ENCODE results near the gene BAZ1B.
A peak's percentile ranks its signal among the peaks of the same experiment; 100 is the strongest.
"Not testable (repeated sequence)": the region's sequence is repeated elsewhere in the genome, so short reads cannot be mapped to it uniquely, and the experiment has no call there.

BAZ1B gene

GRCh38 chr7:73526158-73526494, 4.0 kb upstream of the BAZ1B start:
- 86 to 88% methylated on average over 1 of the region's 1 CpG for WGBS, 2 experiments
- not testable (repeated sequence) for H3K4me1 ChIP-seq (ENCODE audit: control insufficient read depth, insufficient read depth, low read length); H3K36me3 ChIP-seq (ENCODE audit: control insufficient read depth, insufficient read depth, low read length); H3K4me3 ChIP-seq (ENCODE audit: insufficient read depth, low read depth, low read length); H3K9me3 ChIP-seq (ENCODE audit: control insufficient read depth, low read length); H3K27me3 ChIP-seq (ENCODE audit: control insufficient read depth, insufficient read depth, low read length, poor library complexity, severe bottlenecking); H3K27ac ChIP-seq (ENCODE audit: insufficient read depth, low read depth, low read length, poor library complexity, severe bottlenecking)

- H3K4me3 ChIP-seq (ENCODE audit: insufficient read depth, low read depth, low read length): peak overlapping the region; percentile 93
- no peaks in the 10 kb centered on the region for H3K9me3 ChIP-seq (ENCODE audit: control insufficient read depth, low read length)
- 0 to 1% methylated on average over 62 of the region's 62 CpGs for WGBS, 2 experiments
- no peaks in the 10 kb centered on the region for H3K27me3 ChIP-seq (ENCODE audit: control insufficient read depth, insufficient read depth, low read length, poor library complexity, severe bottlenecking)
- peaks cover 16% of the 10 kb centered on the region for H3K36me3 ChIP-seq (ENCODE audit: control insufficient read depth, insufficient read depth, low read length)
- peaks cover 5% of the 10 kb centered on the region for H3K4me1 ChIP-seq (ENCODE audit: control insufficient read depth, insufficient read depth, low read length)
- peak overlapping the region; percentile 95 for H3K27ac ChIP-seq (ENCODE audit: insufficient read depth, low read depth, low read length, poor library complexity, severe bottlenecking)
These were observed 423 bp downstream of the BAZ1B start for GRCh38 chr7:73521636-73522104.

- Histone ChIP-seq H3K4me1 (ENCODE audit: control insufficient read depth, insufficient read depth, low read length) (peaks cover 5% of the 10 kb centered on the region), H3K27ac (ENCODE audit: insufficient read depth, low read depth, low read length, poor library complexity, severe bottlenecking) (peak overlapping the region; percentile 95), H3K36me3 (ENCODE audit: control insufficient read depth, insufficient read depth, low read length) (peaks cover 23% of the 10 kb centered on the region), H3K4me3 (ENCODE audit: insufficient read depth, low read depth, low read length) (peak overlapping the region; percentile 93), H3K27me3 (ENCODE audit: control insufficient read depth, insufficient read depth, low read length, poor library complexity, severe bottlenecking) (no peaks in the 10 kb centered on the region), H3K9me3 (ENCODE audit: control insufficient read depth, low read length) (no peaks in the 10 kb centered on the region)
- 2% methylated on average over 34 to 36 of the region's 36 CpGs for WGBS, 2 experiments
These were observed 1.1 kb downstream of the BAZ1B start for GRCh38 chr7:73520673-73521635.

- H3K27ac ChIP-seq (ENCODE audit: insufficient read depth, low read depth, low read length, poor library complexity, severe bottlenecking): no peak overlapping the region
- peaks cover 5% of the 10 kb centered on the region for H3K4me1 ChIP-seq (ENCODE audit: control insufficient read depth, insufficient read depth, low read length)
- H3K4me3 ChIP-seq (ENCODE audit: insufficient read depth, low read depth, low read length): peak overlapping the region; percentile 93
- 74 to 78% methylated on average over 17 of the region's 18 CpGs for WGBS, 2 experiments
- peaks cover 25% of the 10 kb centered on the region for H3K36me3 ChIP-seq (ENCODE audit: control insufficient read depth, insufficient read depth, low read length)
- H3K27me3 ChIP-seq (ENCODE audit: control insufficient read depth, insufficient read depth, low read length, poor library complexity, severe bottlenecking): no peaks in the 10 kb centered on the region
- no peaks in the 10 kb centered on the region for H3K9me3 ChIP-seq (ENCODE audit: control insufficient read depth, low read length)
These were observed 2.0 kb downstream of the BAZ1B start for GRCh38 chr7:73519867-73520672.

GRCh38 chr7:73518470-73518869, 3.6 kb downstream of the BAZ1B start:
- no peaks in the 10 kb centered on the region for H3K9me3 ChIP-seq (ENCODE audit: control insufficient read depth, low read length)

GRCh38 chr7:73517241-73517995, 4.7 kb downstream of the BAZ1B start:
- Histone ChIP-seq H3K27me3 (ENCODE audit: control insufficient read depth, insufficient read depth, low read length, poor library complexity, severe bottlenecking) (no peaks in the 10 kb centered on the region), H3K27ac (ENCODE audit: insufficient read depth, low read depth, low read length, poor library complexity, severe bottlenecking) (no peak overlapping the region), H3K9me3 (ENCODE audit: control insufficient read depth, low read length) (no peaks in the 10 kb centered on the region), H3K4me1 (ENCODE audit: control insufficient read depth, insufficient read depth, low read length) (peaks cover 5% of the 10 kb centered on the region), H3K36me3 (ENCODE audit: control insufficient read depth, insufficient read depth, low read length) (peaks cover 30% of the 10 kb centered on the region), H3K4me3 (ENCODE audit: insufficient read depth, low read depth, low read length) (no peak overlapping the region)
- WGBS, 2 experiments: 95 to 97% methylated on average over 5 to 6 of the region's 6 CpGs

More at GRCh38 chr7:73518470-73518869, 3.6 kb downstream of the BAZ1B start:
- 90 to 91% methylated on average over 5 of the region's 5 CpGs for WGBS, 2 experiments
- Histone ChIP-seq H3K27me3 (ENCODE audit: control insufficient read depth, insufficient read depth, low read length, poor library complexity, severe bottlenecking) (no peaks in the 10 kb centered on the region), H3K36me3 (ENCODE audit: control insufficient read depth, insufficient read depth, low read length) (peaks cover 27% of the 10 kb centered on the region), H3K27ac (ENCODE audit: insufficient read depth, low read depth, low read length, poor library complexity, severe bottlenecking) (no peak overlapping the region), H3K4me1 (ENCODE audit: control insufficient read depth, insufficient read depth, low read length) (peaks cover 5% of the 10 kb centered on the region), H3K4me3 (ENCODE audit: insufficient read depth, low read depth, low read length) (no peak overlapping the region)

- H3K9me3 ChIP-seq (ENCODE audit: control insufficient read depth, low read length): no peaks in the 10 kb centered on the region
- H3K4me3 ChIP-seq (ENCODE audit: insufficient read depth, low read depth, low read length): no peak overlapping the region
- peaks cover 35% of the 10 kb centered on the region for H3K36me3 ChIP-seq (ENCODE audit: control insufficient read depth, insufficient read depth, low read length)
- WGBS, 2 experiments: 84 to 97% methylated on average over 3 of the region's 3 CpGs
- peaks cover 3% of the 10 kb centered on the region for H3K4me1 ChIP-seq (ENCODE audit: control insufficient read depth, insufficient read depth, low read length)
- H3K27ac ChIP-seq (ENCODE audit: insufficient read depth, low read depth, low read length, poor library complexity, severe bottlenecking): no peak overlapping the region
- H3K27me3 ChIP-seq (ENCODE audit: control insufficient read depth, insufficient read depth, low read length, poor library complexity, severe bottlenecking): no peaks in the 10 kb centered on the region
These were observed 6.9 kb downstream of the BAZ1B start for GRCh38 chr7:73515178-73515577.

- Histone ChIP-seq H3K27ac (ENCODE audit: insufficient read depth, low read depth, low read length, poor library complexity, severe bottlenecking) (no peak overlapping the region), H3K4me3 (ENCODE audit: insufficient read depth, low read depth, low read length) (no peak overlapping the region), H3K36me3 (ENCODE audit: control insufficient read depth, insufficient read depth, low read length) (peaks cover 48% of the 10 kb centered on the region), H3K27me3 (ENCODE audit: control insufficient read depth, insufficient read depth, low read length, poor library complexity, severe bottlenecking) (no peaks in the 10 kb centered on the region), H3K4me1 (ENCODE audit: control insufficient read depth, insufficient read depth, low read length) (no peaks in the 10 kb centered on the region), H3K9me3 (ENCODE audit: control insufficient read depth, low read length) (no peaks in the 10 kb centered on the region)
- WGBS, 2 experiments: 95 to 99% methylated on average over 6 to 7 of the region's 8 CpGs
These were observed 9.9 kb downstream of the BAZ1B start for GRCh38 chr7:73512018-73512780.

- Histone ChIP-seq H3K4me1 (ENCODE audit: control insufficient read depth, insufficient read depth, low read length) (no peaks in the 10 kb centered on the region), H3K36me3 (ENCODE audit: control insufficient read depth, insufficient read depth, low read length) (peaks cover 57% of the 10 kb centered on the region), H3K27ac (ENCODE audit: insufficient read depth, low read depth, low read length, poor library complexity, severe bottlenecking) (no peak overlapping the region), H3K9me3 (ENCODE audit: control insufficient read depth, low read length) (no peaks in the 10 kb centered on the region), H3K27me3 (ENCODE audit: control insufficient read depth, insufficient read depth, low read length, poor library complexity, severe bottlenecking) (no peaks in the 10 kb centered on the region), H3K4me3 (ENCODE audit: insufficient read depth, low read depth, low read length) (no peak overlapping the region)
- WGBS, 2 experiments: 93 to 95% methylated on average over 5 of the region's 5 CpGs
These were observed 12.6 kb downstream of the BAZ1B start for GRCh38 chr7:73509463-73509862.

All from ectodermal cell (in vitro differentiated cells).